SK-N-SH (cell line): ENCODE results near the gene ORC6. TPM values are rescaled to one million over a fixed set of nuclear protein-coding genes. Genes with fewer than 3 reads are reported as not detected.
A peak's percentile ranks its signal among the peaks of the same experiment; 100 is the strongest.

Source experiments
- CTCF ChIA-PET: fragments of 300-600, 350-600 bp; formaldehyde crosslinking; extraction: SDS; loops from one replicate; lab custom pipeline; 2021; lab: Yijun Ruan, JAX
- POLR2A ChIA-PET: fragments of 350-600 bp; sonication (Branson Sonifier 250); formaldehyde crosslinking; extraction: SDS; loops from one replicate; lab custom pipeline; 2020; ENCODE audit warnings: antibody characterized with exemption, inconsistent platforms; lab: Yijun Ruan, JAX
- DNase-seq: peaks from one replicate; pipeline ENCODE4 v3.0.0; 2012
- H2AFZ ChIP-seq: fragments of 200-600 bp; sonication (generic); 2 replicates; pipeline ENCODE4 v1.8.1; 2016; ENCODE audit warnings: antibody characterized with exemption, mild to moderate bottlenecking, low read depth
- H3F3A ChIP-seq: fragments of 200-600 bp; sonication (generic); replicated peaks from 2 replicates; pipeline ENCODE3; 2016; ENCODE audit warnings: antibody characterized with exemption, mild to moderate bottlenecking; ENCODE audit not compliant: insufficient read depth
- H3K27ac ChIP-seq, 2 experiments: fragments of 200-500 bp in 1 of 2; fragments of 200-600 bp in 1 of 2; sonication (Bioruptor generic) in 1 of 2; sonication (generic), shearing (Covaris generic) in 1 of 2; 2 replicates each; pipeline versions ENCODE4 v1.5.1 to v1.6.1; 2014 to 2016; ENCODE audit warnings: low read depth in 2 of 2, inconsistent platforms in 1 of 2, low read length in 1 of 2, mild to moderate bottlenecking in 1 of 2, mixed read lengths in 1 of 2
- H3K27me3 ChIP-seq: fragments of 200-600 bp; sonication (generic), shearing (Covaris generic); 2 replicates; pipeline ENCODE4 v1.6.1; 2016; ENCODE audit warnings: mixed run types; ENCODE audit not compliant: insufficient read depth
- H3K36me3 ChIP-seq, 2 experiments: fragments of 200-500 bp in 1 of 2; fragments of 200-600 bp in 1 of 2; sonication (Bioruptor generic) in 1 of 2; sonication (generic) in 1 of 2; replicated peaks in 1 of 2; 2 replicates each; pipeline versions ENCODE3 to v1.5.1; 2014 to 2016; ENCODE audit warnings: low read length in 1 of 2, mild to moderate bottlenecking in 1 of 2; ENCODE audit not compliant: insufficient read depth in 2 of 2, control insufficient read depth in 1 of 2
- H3K4me1 ChIP-seq, 2 experiments: fragments of 200-500 bp in 1 of 2; fragments of 200-600 bp in 1 of 2; sonication (Bioruptor generic) in 1 of 2; sonication (generic), shearing (Covaris generic) in 1 of 2; 2 replicates each; pipeline versions ENCODE4 v1.5.1 to v1.6.1; 2014 to 2016; ENCODE audit warnings: low read depth in 1 of 2, low read length in 1 of 2, mixed run types in 1 of 2; ENCODE audit not compliant: insufficient read depth in 2 of 2, control insufficient read depth in 1 of 2
- H3K4me2 ChIP-seq: fragments of 200-600 bp; sonication (generic), shearing (Covaris generic); 2 replicates; pipeline ENCODE4 v1.6.1; 2017; ENCODE audit warnings: mixed run types
- H3K4me3 ChIP-seq, 2 experiments: fragments of 200-500 bp in 1 of 2; fragments of 200-600 bp in 1 of 2; sonication (Bioruptor generic) in 1 of 2; sonication (generic), shearing (Covaris generic) in 1 of 2; 2 replicates each; pipeline versions ENCODE4 v1.5.1 to v1.8.1; 2014 to 2016; ENCODE audit warnings: low read depth in 2 of 2, inconsistent platforms in 1 of 2, low read length in 1 of 2, mild to moderate bottlenecking in 1 of 2, mixed read lengths in 1 of 2, moderate library complexity in 1 of 2
- H3K79me2 ChIP-seq: fragments of 200-600 bp; sonication (generic); 2 replicates; pipeline ENCODE4 v1.8.1; 2017; ENCODE audit warnings: mild to moderate bottlenecking; ENCODE audit not compliant: insufficient read depth
- H3K9ac ChIP-seq: fragments of 200-600 bp; sonication (generic); 2 replicates; pipeline ENCODE4 v1.6.1; 2017; ENCODE audit warnings: mixed run types
- H3K9me2 ChIP-seq: fragments of 200-600 bp; sonication (generic); 2 replicates; pipeline ENCODE4 v1.6.1; 2017; ENCODE audit warnings: mixed run types
- H3K9me3 ChIP-seq: fragments of 200-600 bp; sonication (generic); 2 replicates; pipeline ENCODE4 v1.6.1; 2017; ENCODE audit warnings: mixed run types, mild to moderate bottlenecking, moderate library complexity
- H4K20me1 ChIP-seq: fragments of 200-600 bp; sonication (generic); 2 replicates; pipeline ENCODE4 v1.6.1; 2017; ENCODE audit warnings: mild to moderate bottlenecking, mixed run types; ENCODE audit not compliant: insufficient read depth
- ELF1 ChIP-seq: IDR thresholded peaks from 2 replicates; pipeline ENCODE4 v1.4.0; 2012
- FOXJ3 ChIP-seq: sonication (generic); formaldehyde crosslinking; IDR thresholded peaks from 2 replicates; pipeline ENCODE4 v1.5.1; 2020; ENCODE audit warnings: mild to moderate bottlenecking, missing genetic modification reagents
- GATA2 ChIP-seq: sonication (generic); formaldehyde crosslinking; IDR thresholded peaks from 2 replicates; pipeline ENCODE4 v1.5.0; 2020; ENCODE audit warnings: mild to moderate bottlenecking, missing genetic modification reagents
- MXI1 ChIP-seq: IDR thresholded peaks from 2 replicates; pipeline ENCODE4 v1.6.1; 2012; ENCODE audit warnings: mild to moderate bottlenecking, low read depth, low read length, improper control_type of control experiment
- NRF1 ChIP-seq: IDR thresholded peaks from 2 replicates; pipeline ENCODE4 v1.6.1; 2012; ENCODE audit warnings: low read depth, mild to moderate bottlenecking, low read length
- POLR2AphosphoS5 ChIP-seq: IDR thresholded peaks from 2 replicates; pipeline ENCODE4 v1.6.1; 2012; ENCODE audit warnings: low read depth, low read length
- RAD21 ChIP-seq: IDR thresholded peaks from 2 replicates; pipeline ENCODE4 v1.6.1; 2012; ENCODE audit warnings: mild to moderate bottlenecking, low read length
- SIN3A ChIP-seq: IDR thresholded peaks from 2 replicates; pipeline ENCODE4 v1.6.1; 2012; ENCODE audit warnings: low read depth, mild to moderate bottlenecking, low read length, moderate library complexity, borderline replicate concordance
- SMC3 ChIP-seq: IDR thresholded peaks from 2 replicates; pipeline ENCODE4 v1.6.1; 2012; ENCODE audit warnings: low read depth, low read length, improper control_type of control experiment
- TAF1 ChIP-seq: IDR thresholded peaks from 2 replicates; pipeline ENCODE4 v1.6.1; 2012; ENCODE audit warnings: low read depth, mild to moderate bottlenecking, low read length, moderate library complexity, borderline replicate concordance
- WGBS: methylation state at CpG from one replicate; pipeline ENCODE4 v1.1.6; 2017; ENCODE audit warnings: low lambda C conversion rate; 5-methylcytosine and 5-hydroxymethylcytosine counted together
- polyA plus RNA-seq, 3 experiments: library from polyadenylated mRNA; depleted of rRNA; stranded (reverse); fragments of >200 nt; gene quantifications; 2 replicates each; pipeline ENCODE4 v1.2.3, GENCODE V29; 2012
- TF ChIP-seq, protein P1 (sequence below): fragments of 200-600 bp; sonication (generic); IDR thresholded peaks from 2 replicates; pipeline ENCODE4 v1.6.1; 2017; ENCODE audit warnings: antibody characterized with exemption, mild to moderate bottlenecking, moderate library complexity
- TF ChIP-seq, protein P2 (sequence below): IDR thresholded peaks from 2 replicates; pipeline ENCODE4 v1.4.0; 2012; ENCODE audit warnings: low read depth
- TF ChIP-seq, protein P3 (sequence below): fragments of 150-350 bp; IDR thresholded peaks from 2 replicates; pipeline ENCODE4 v1.6.1; 2016; ENCODE audit warnings: mild to moderate bottlenecking, low read depth, low read length

Gene ORC6, protein sequence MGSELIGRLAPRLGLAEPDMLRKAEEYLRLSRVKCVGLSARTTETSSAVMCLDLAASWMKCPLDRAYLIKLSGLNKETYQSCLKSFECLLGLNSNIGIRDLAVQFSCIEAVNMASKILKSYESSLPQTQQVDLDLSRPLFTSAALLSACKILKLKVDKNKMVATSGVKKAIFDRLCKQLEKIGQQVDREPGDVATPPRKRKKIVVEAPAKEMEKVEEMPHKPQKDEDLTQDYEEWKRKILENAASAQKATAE
- polyA plus RNA-seq (2012; rRNA removed): 17.4 and 20.2 TPM in 2 replicates
- 18.5 and 21.2 TPM in 2 replicates for polyA plus RNA-seq (2012; cell fraction: cytosol; rRNA removed)
- polyA plus RNA-seq (2012; cell fraction: nucleus; rRNA removed): 14.9 and 21.9 TPM in 2 replicates

DNA sequence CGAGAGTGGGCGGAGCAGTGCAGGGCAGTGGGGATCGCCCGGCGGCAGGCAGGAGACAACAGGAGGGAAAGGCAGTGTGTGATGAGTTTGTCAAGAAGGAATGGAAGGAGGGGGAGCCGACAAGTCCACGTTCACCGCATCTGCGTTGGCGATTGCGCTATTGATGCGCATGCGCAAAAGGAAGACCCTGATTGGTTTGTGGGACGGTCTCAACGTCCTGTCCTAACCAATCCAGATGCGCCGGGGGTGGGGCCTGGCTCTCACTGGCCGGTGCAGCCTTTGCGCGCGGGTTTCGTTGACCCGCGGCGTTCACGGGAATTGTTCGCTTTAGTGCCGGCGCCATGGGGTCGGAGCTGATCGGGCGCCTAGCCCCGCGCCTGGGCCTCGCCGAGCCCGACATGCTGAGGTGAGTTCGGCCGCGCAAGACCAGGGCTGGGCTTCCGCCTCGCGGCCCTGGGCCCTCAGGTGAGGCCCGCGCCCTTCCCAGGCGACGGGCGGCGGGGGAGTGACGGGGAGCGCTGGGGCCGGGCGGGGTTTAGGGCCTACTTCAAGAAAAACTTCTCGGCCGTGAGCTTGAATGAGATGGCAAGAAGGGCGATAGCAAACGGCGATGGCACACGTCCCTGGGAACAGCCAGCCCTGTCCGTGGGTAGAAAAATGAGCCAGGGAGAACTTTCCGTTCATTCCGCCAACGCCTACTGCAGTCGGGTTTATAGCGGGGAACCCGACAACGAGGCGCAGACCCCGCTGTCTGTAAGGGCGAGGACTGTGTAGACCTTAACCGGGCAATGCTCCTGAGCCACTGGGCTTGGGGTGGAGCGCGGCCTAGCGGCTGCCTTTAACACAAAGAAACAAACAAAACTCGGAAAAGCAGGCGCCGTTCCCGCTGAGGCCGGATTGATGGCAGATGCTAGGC, at the start of gene ORC6:
Gene ORC6, plus strand, starts transcription at position 295 of the 916 bp plus-strand sequence. Its CDS starts 47 bp downstream, at position 342.
- peaks cover 51% of the 10 kb centered on the region for H4K20me1 ChIP-seq
- H3K9me3 ChIP-seq: no peaks in the 10 kb centered on the region
- no peaks in the 10 kb centered on the region for H3K9me2 ChIP-seq
- no peaks in the 10 kb centered on the region for H3K27me3 ChIP-seq
- peak within 1 kb of the TSS; percentile 74 for H2AFZ ChIP-seq
- POLR2A ChIA-PET: interaction anchor here (0.6 to 2.4 kb wide), 3 partner anchors 67 to 111 kb away, joined by 3 to 7 read pairs (median 3); no protein-coding TSS in a partner anchor
- H3K9ac ChIP-seq: peak within 1 kb of the TSS; percentile 90
- TF ChIP-seq MXI1 (peak; percentile 97), ELF1 (no peak), RAD21 (peak; percentile 59), SMC3 (peak; percentile 44; the same call in 1 of the 2 replicates), TAF1 (peak; percentile 65), FOXJ3 (CRISPR knock-in tag) (no peak), GATA2 (no peak), POLR2AphosphoS5 (peak; percentile 48; the same call in 1 of the 2 replicates), SIN3A (peak; percentile 98), NRF1 (peak; percentile 85)
- TF ChIP-seq, protein P1, sequence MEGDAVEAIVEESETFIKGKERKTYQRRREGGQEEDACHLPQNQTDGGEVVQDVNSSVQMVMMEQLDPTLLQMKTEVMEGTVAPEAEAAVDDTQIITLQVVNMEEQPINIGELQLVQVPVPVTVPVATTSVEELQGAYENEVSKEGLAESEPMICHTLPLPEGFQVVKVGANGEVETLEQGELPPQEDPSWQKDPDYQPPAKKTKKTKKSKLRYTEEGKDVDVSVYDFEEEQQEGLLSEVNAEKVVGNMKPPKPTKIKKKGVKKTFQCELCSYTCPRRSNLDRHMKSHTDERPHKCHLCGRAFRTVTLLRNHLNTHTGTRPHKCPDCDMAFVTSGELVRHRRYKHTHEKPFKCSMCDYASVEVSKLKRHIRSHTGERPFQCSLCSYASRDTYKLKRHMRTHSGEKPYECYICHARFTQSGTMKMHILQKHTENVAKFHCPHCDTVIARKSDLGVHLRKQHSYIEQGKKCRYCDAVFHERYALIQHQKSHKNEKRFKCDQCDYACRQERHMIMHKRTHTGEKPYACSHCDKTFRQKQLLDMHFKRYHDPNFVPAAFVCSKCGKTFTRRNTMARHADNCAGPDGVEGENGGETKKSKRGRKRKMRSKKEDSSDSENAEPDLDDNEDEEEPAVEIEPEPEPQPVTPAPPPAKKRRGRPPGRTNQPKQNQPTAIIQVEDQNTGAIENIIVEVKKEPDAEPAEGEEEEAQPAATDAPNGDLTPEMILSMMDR: peak; percentile 63
- TF ChIP-seq, protein P2, sequence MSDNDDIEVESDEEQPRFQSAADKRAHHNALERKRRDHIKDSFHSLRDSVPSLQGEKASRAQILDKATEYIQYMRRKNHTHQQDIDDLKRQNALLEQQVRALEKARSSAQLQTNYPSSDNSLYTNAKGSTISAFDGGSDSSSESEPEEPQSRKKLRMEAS: peak; percentile 62
- TF ChIP-seq, protein P3, sequence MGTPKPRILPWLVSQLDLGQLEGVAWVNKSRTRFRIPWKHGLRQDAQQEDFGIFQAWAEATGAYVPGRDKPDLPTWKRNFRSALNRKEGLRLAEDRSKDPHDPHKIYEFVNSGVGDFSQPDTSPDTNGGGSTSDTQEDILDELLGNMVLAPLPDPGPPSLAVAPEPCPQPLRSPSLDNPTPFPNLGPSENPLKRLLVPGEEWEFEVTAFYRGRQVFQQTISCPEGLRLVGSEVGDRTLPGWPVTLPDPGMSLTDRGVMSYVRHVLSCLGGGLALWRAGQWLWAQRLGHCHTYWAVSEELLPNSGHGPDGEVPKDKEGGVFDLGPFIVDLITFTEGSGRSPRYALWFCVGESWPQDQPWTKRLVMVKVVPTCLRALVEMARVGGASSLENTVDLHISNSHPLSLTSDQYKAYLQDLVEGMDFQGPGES: peak; percentile 71
- peaks cover 7 to 8% of the 10 kb centered on the region in 2 experiments for H3K36me3 ChIP-seq
- H3F3A ChIP-seq: peaks cover 13% of the 10 kb centered on the region
- peaks cover 18% of the 10 kb centered on the region in 2 experiments for H3K4me1 ChIP-seq
- H3K27ac ChIP-seq: peak within 1 kb of the TSS; percentile 93 to 99
- CTCF ChIA-PET: interaction anchor here (0.6 to 3.0 kb wide), 19 partner anchors 8 to 134 kb away, joined by 3 to 18 read pairs (median 4); no protein-coding TSS in a partner anchor
- DNase-seq: peak; percentile 96
- H3K4me2 ChIP-seq: peak within 1 kb of the TSS; percentile 96
- H3K4me3 ChIP-seq: peak within 1 kb of the TSS; percentile 69 to 83
- peaks cover 80% of the 10 kb centered on the region for H3K79me2 ChIP-seq
- 1% methylated on average over 23 of the region's 79 CpGs for WGBS
